Left colon (tissue), 2 donors: ENCODE measurements around the gene WSB2. TPM values are rescaled to one million over a fixed set of nuclear protein-coding genes. Genes with fewer than 3 reads are reported as not detected.
"Not testable (repeated sequence)": the region's sequence is repeated elsewhere in the genome, so short reads cannot be mapped to it uniquely, and the experiment has no call there.

ENCODE experiments used
- ATAC-seq: fragments of 200-7000 bp; cut with Tn5 transposase; one replicate; pipeline ENCODE4 v1.9.1; 2020; ENCODE audit warnings: mild to moderate bottlenecking, moderate library complexity
- DNase-seq, 2 donors: peaks; one replicate each; pipeline ENCODE4 v3.0.0-alpha.2; 2020
- intact Hi-C, 2 donors: fragments of 100-400 bp; cut with DNase I in 1 of 2; cut with micrococcal nuclease in 1 of 2; formaldehyde crosslinking; loops; one replicate each; pipeline versions ENCODE4 v1.11.2 to v1.14.0; 2022; cut with DNase I, micrococcal nuclease
- long read RNA-seq: library from polyadenylated mRNA; unstranded; transcript quantifications from one replicate; pipeline ENCODE4 v2.0.0, GENCODE V29; 2021
- total RNA-seq, 2 donors: library from RNA; stranded (reverse); fragmentation: NEBNext Ultra II Directional; extraction: Animal tissue kit (Norgen Biotek cat#: 25700); gene quantifications; one replicate each; pipeline ENCODE4 v1.2.1, GENCODE V29; 2021
- donor health status: DM: no; HTN: no; CAD: no.
- donor health status: DM: yes; HTN: yes; CAD: no.

Gene WSB2
- total RNA-seq, result 100 to 1,000 TPM; 119 to 144 TPM
- long read RNA-seq, transcript WSB2-201 (9 exons, 2,646 nt), result major isoform, 33 of 105 reads
- long read RNA-seq, transcript WSB2-203 (8 exons, 1,328 nt), result minor isoform, 5 of 105 reads
- long read RNA-seq, partial matches to known transcripts, result 62 of 105 reads
- long read RNA-seq, other reads (novel, unspliced or antisense), result 4 of 105 reads

- peak; percentile 30 for ATAC-seq
- intact Hi-C loops, result no loop called here
- peak; percentile 74 to 83 for DNase-seq
Measured at GRCh38 chr12:118061011-118061872, at the start of gene WSB2. TSS of gene WSB2 (minus strand) at chr12:118061179. CDS start at chr12:118061048, 131 bp downstream.

GRCh38 chr12:118109088-118109487, 48.1 kb upstream of the WSB2 start:
- intact Hi-C loops, result no loop called here
- no peak for DNase-seq
- ATAC-seq, result no peak

- DNase-seq (no peak), ATAC-seq (no peak)
- intact Hi-C loops, result no loop called here
Measured at GRCh38 chr12:118107694-118108093, 46.7 kb upstream of the WSB2 start.

- intact Hi-C loops, result no loop called here
- no peak for DNase-seq
- ATAC-seq, result no peak
Measured at GRCh38 chr12:118107011-118107410, 46.0 kb upstream of the WSB2 start.

- peak; percentile 81 to 84 for DNase-seq
- ATAC-seq, result peak; percentile 90
- intact Hi-C loops, result no loop called here
Measured at GRCh38 chr12:118103601-118104382, 42.8 kb upstream of the WSB2 start, which contains the start of gene VSIG10. TSS of gene VSIG10 (minus strand) at chr12:118104011. CDS start at chr12:118103671, 340 bp downstream.

GRCh38 chr12:118103201-118103600, 42.2 kb upstream of the WSB2 start:
- intact Hi-C loops, result no loop called here
- peak; percentile 43 to 53 for DNase-seq

GRCh38 chr12:118102609-118103008, 41.6 kb upstream of the WSB2 start:
- intact Hi-C loops, result no loop called here
- ATAC-seq, result no peak
- DNase-seq, result peak in 1 of 2 donors; percentile 25

More at GRCh38 chr12:118103201-118103600, 42.2 kb upstream of the WSB2 start:
- ATAC-seq, result peak; percentile 17

- intact Hi-C loops, result no loop called here
- ATAC-seq, result peak; percentile 3
- peak; percentile 25 to 51 for DNase-seq
Measured at GRCh38 chr12:118102070-118102469, 41.1 kb upstream of the WSB2 start.

GRCh38 chr12:118101051-118101450, 40.1 kb upstream of the WSB2 start:
- DNase-seq, result no peak
- intact Hi-C loops, result no loop called here
- no peak for ATAC-seq

- intact Hi-C loops, result no loop called here
- ATAC-seq, result peak; percentile 17
- DNase-seq, result peak; percentile 62 to 69
Measured at GRCh38 chr12:118098911-118099671, 38.1 kb upstream of the WSB2 start.

- intact Hi-C loops, result no loop called here
- DNase-seq, result peak; percentile 21 to 43
- peak; percentile 73 for ATAC-seq
Measured at GRCh38 chr12:118098401-118098800, 37.4 kb upstream of the WSB2 start.

GRCh38 chr12:118094039-118094438, 33.1 kb upstream of the WSB2 start:
- ATAC-seq (no peak), DNase-seq (no peak)
- intact Hi-C loops, result no loop called here

GRCh38 chr12:118089782-118090181, 28.8 kb upstream of the WSB2 start:
- ATAC-seq (peak; percentile 49), DNase-seq (no peak)
- intact Hi-C loops, result no loop called here

- DNase-seq, result no peak
- ATAC-seq, result no peak
- intact Hi-C loops, result no loop called here
Measured at GRCh38 chr12:118082161-118082560, 21.2 kb upstream of the WSB2 start.

- intact Hi-C loops, ATAC-seq, DNase-seq: not testable (repeated sequence)
Measured at GRCh38 chr12:118081521-118081920, 20.5 kb upstream of the WSB2 start.

- intact Hi-C loops, result no loop called here
- DNase-seq, result no peak
- ATAC-seq, result no peak
Measured at GRCh38 chr12:118073768-118074167, 12.8 kb upstream of the WSB2 start.

GRCh38 chr12:118070650-118071049, 9.7 kb upstream of the WSB2 start:
- DNase-seq, result no peak
- intact Hi-C loops, result no loop called here
- no peak for ATAC-seq

- ATAC-seq, result no peak
- DNase-seq, result no peak
- intact Hi-C loops, result no loop called here
Measured at GRCh38 chr12:118068445-118068844, 7.5 kb upstream of the WSB2 start.

- DNase-seq (no peak), ATAC-seq (no peak)
- intact Hi-C loops, result no loop called here
Measured at GRCh38 chr12:118065380-118065779, 4.4 kb upstream of the WSB2 start.
